Measurements from ENCODE around the gene MAP3K14. TPM values are rescaled to one million over a fixed set of nuclear protein-coding genes. Genes with fewer than 3 reads are reported as not detected.

The MAP3K14 gene
- total RNA-seq, 1 donor from 2014 or later = 5.2 TPM

DNA sequence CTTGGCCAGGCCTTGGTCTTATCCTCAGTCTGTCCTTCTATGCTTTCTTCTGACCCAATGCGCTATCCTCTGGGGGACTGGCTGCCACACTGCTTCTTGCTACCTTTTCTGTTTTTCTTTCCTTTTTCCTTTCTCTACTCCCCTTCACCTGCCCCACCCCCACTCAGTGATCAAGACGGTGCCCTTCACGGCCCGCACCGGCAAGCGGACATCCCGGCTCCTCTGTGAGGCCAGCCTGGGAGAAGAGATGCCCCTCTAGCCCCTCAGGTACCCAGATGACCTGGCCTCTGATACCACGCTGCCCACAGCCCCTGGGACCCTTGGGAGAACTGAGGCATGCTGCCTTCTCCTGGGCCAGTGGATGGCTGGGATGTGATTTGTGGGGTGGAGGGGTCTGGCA is 70.5 kb downstream of the MAP3K14 start:
- DNase-seq (ENCODE audit: low spot score) = no peak
- Mint-ChIP-seq H3K4me1 (ENCODE audit: unreplicated experiment) (peaks cover 40% of the 10 kb centered on the region), H3K9me3 (ENCODE audit: unreplicated experiment) (no peaks in the 10 kb centered on the region), H3K27ac (ENCODE audit: unreplicated experiment) (no peak overlapping the region), H3K4me3 (ENCODE audit: unreplicated experiment) (peak overlapping the region; percentile 85), H3K36me3 (ENCODE audit: low read depth, unreplicated experiment) (peaks cover 21% of the 10 kb centered on the region), H3K27me3 (ENCODE audit: unreplicated experiment) (peaks cover 6% of the 10 kb centered on the region)
- TF ChIP-seq, protein P1, sequence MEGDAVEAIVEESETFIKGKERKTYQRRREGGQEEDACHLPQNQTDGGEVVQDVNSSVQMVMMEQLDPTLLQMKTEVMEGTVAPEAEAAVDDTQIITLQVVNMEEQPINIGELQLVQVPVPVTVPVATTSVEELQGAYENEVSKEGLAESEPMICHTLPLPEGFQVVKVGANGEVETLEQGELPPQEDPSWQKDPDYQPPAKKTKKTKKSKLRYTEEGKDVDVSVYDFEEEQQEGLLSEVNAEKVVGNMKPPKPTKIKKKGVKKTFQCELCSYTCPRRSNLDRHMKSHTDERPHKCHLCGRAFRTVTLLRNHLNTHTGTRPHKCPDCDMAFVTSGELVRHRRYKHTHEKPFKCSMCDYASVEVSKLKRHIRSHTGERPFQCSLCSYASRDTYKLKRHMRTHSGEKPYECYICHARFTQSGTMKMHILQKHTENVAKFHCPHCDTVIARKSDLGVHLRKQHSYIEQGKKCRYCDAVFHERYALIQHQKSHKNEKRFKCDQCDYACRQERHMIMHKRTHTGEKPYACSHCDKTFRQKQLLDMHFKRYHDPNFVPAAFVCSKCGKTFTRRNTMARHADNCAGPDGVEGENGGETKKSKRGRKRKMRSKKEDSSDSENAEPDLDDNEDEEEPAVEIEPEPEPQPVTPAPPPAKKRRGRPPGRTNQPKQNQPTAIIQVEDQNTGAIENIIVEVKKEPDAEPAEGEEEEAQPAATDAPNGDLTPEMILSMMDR (IDR thresholded peaks at IDR 0.05; ENCODE audit: unreplicated experiment) = no peak

DNA sequence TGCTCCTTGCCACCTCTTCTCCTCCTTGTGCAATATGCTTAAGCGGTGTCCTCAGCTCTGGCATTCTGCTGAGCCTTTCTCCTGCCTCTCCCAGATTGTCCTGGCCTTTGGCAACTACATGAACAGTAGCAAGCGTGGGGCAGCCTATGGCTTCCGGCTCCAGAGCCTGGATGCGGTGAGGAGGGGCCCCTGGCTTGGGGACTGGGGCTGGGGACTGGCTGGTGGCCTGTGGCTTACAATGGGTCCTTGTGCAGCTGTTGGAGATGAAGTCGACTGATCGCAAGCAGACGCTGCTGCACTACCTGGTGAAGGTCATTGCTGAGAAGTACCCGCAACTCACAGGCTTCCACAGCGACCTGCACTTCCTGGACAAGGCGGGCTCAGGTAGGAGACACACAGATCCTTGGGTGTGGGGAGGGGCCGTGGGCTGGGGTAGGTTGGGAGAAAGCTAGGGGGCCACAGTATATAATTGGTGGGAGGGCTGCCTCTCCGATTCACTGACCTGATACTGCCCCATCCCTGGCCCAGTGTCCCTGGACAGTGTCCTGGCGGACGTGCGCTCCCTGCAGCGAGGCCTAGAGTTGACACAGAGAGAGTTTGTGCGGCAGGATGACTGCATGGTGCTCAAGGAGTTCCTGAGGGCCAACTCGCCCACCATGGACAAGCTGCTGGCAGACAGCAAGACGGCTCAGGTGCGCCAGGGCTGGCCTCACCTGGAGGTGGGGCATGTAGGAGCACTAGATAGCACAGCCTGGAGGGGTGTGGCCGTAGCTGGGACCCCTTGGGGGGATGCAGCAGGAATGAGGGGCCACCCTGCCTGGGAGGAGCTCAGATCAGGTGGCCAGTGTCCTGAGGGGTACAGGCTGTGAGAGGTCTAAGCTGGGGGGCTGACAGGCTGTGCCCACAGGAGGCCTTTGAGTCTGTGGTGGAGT is 71.8 kb downstream of the MAP3K14 start:
- no peak overlapping the region for H3K27ac Mint-ChIP-seq (ENCODE audit: unreplicated experiment)
- peaks cover 37% of the 10 kb centered on the region for H3K4me1 Mint-ChIP-seq (ENCODE audit: unreplicated experiment)
- no peaks in the 10 kb centered on the region for H3K9me3 Mint-ChIP-seq (ENCODE audit: unreplicated experiment)
- TF ChIP-seq, protein P1 (IDR thresholded peaks at IDR 0.05; ENCODE audit: unreplicated experiment) = no peak
- H3K4me3 Mint-ChIP-seq (ENCODE audit: unreplicated experiment) = peak overlapping the region; percentile 42
- H3K36me3 Mint-ChIP-seq (ENCODE audit: low read depth, unreplicated experiment) = peaks cover 18% of the 10 kb centered on the region
- DNase-seq (ENCODE audit: low spot score) = no peak
- peaks cover 8% of the 10 kb centered on the region for H3K27me3 Mint-ChIP-seq (ENCODE audit: unreplicated experiment)

DNA sequence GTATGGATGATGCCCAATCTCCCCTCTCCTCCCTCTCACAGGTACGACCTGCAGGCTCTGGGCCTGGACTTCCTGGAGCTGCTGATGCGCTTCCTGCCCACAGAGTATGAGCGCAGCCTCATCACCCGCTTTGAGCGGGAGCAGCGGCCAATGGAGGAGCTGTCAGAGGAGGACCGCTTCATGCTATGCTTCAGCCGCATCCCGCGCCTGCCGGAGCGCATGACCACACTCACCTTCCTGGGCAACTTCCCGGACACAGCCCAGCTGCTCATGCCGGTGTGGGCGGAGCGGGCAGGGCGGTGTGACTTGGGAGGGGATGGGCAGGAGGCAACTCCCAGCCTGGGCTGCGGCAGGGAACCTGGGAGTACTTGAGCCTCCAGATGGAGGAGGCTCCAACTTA is 73.1 kb downstream of the MAP3K14 start:
- TF ChIP-seq, protein P1 (IDR thresholded peaks at IDR 0.05; ENCODE audit: unreplicated experiment) = no peak
- Mint-ChIP-seq H3K27me3 (ENCODE audit: unreplicated experiment) (peaks cover 11% of the 10 kb centered on the region), H3K4me1 (ENCODE audit: unreplicated experiment) (peaks cover 44% of the 10 kb centered on the region), H3K27ac (ENCODE audit: unreplicated experiment) (no peak overlapping the region), H3K36me3 (ENCODE audit: low read depth, unreplicated experiment) (peaks cover 16% of the 10 kb centered on the region), H3K9me3 (ENCODE audit: unreplicated experiment) (no peaks in the 10 kb centered on the region), H3K4me3 (ENCODE audit: unreplicated experiment) (no peak overlapping the region)
- DNase-seq (ENCODE audit: low spot score) = no peak

DNA sequence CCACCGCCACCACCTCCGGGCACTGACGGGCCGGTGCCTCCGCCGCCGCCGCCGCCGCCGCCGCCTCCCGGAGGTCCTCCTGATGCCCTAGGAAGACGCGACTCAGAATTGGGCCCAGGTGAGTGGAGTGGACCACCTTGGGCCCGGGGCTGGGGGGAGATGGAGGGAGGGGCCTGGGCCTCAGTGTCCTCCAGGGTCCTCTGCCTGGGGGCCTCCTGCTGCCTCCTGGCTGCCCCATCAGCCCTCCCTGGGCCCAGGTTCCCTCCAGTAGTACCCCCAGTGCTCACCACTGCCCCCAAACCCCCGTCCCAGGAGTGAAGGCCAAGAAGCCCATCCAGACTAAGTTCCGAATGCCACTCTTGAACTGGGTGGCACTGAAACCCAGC is 74.8 kb downstream of the MAP3K14 start:
- H3K9me3 Mint-ChIP-seq (ENCODE audit: unreplicated experiment) = no peaks in the 10 kb centered on the region
- peaks cover 13% of the 10 kb centered on the region for H3K27me3 Mint-ChIP-seq (ENCODE audit: unreplicated experiment)
- peak overlapping the region; percentile 94 for H3K27ac Mint-ChIP-seq (ENCODE audit: unreplicated experiment)
- TF ChIP-seq, protein P1 (IDR thresholded peaks at IDR 0.05; ENCODE audit: unreplicated experiment) = no peak
- H3K4me1 Mint-ChIP-seq (ENCODE audit: unreplicated experiment) = peaks cover 42% of the 10 kb centered on the region
- peak overlapping the region; percentile 93 for H3K4me3 Mint-ChIP-seq (ENCODE audit: unreplicated experiment)
- DNase-seq (ENCODE audit: low spot score) = no peak
- peaks cover 16% of the 10 kb centered on the region for H3K36me3 Mint-ChIP-seq (ENCODE audit: low read depth, unreplicated experiment)

All from endothelial cell (in vitro differentiated cells).